ENCODE data around the gene ITGAE. TPM values are rescaled to one million over a fixed set of nuclear protein-coding genes. Genes with fewer than 3 reads are reported as not detected.

The ITGAE gene
- total and polyA plus RNA-seq, 10 of the 15 experiments (the other 5 are each of a cell fraction or from before 2014, with no cell fraction given) = 13.1 to 161 (median 34.8) TPM

GRCh38 chr17:3750926-3751325 lies 50.1 kb downstream of the ITGAE start (continued):
- TF ChIP-seq MLLT1 (IDR thresholded peaks at IDR 0.05) (0 out of 2 replicates have a peak, but pooled peaks have one; percentile 14), CEBPZ (IDR thresholded peaks at IDR 0.05; ENCODE audit: low read depth, low read length) (no peak), JUNB (IDR thresholded peaks at IDR 0.05) (no peak), POU2F2 (IDR thresholded peaks at IDR 0.05; ENCODE audit: borderline replicate concordance, low read depth, low read length) (no peak), HDAC2 (IDR thresholded peaks at IDR 0.05) (no peak), ATF3 (IDR thresholded peaks at IDR 0.05; ENCODE audit: borderline replicate concordance, extremely low read depth, low read depth, low read length) (no peak), ZNF207 (IDR thresholded peaks at IDR 0.05; ENCODE audit: borderline replicate concordance) (no peak), SREBF1 (IDR thresholded peaks at IDR 0.05; ENCODE audit: low read length) (no peak), BMI1 (IDR thresholded peaks at IDR 0.05; ENCODE audit: borderline replicate concordance) (no peak), FOXM1 (IDR thresholded peaks at IDR 0.05; ENCODE audit: low read depth, low read length) (no peak), EGR1 (IDR thresholded peaks at IDR 0.05; ENCODE audit: borderline replicate concordance in 1 of 2, low read depth in 2 of 2, low read length in 2 of 2) (no peak), BCL3 (IDR thresholded peaks at IDR 0.05; ENCODE audit: borderline replicate concordance, insufficient read depth, low read depth, low read length, poor library complexity, severe bottlenecking) (no peak), ATF2 (IDR thresholded peaks at IDR 0.05; ENCODE audit: low read length) (no peak), BHLHE40 (IDR thresholded peaks at IDR 0.05; ENCODE audit: borderline replicate concordance in 1 of 2, low read depth in 2 of 2, low read length in 1 of 2) (peak; percentile 60 to 71; a peak in 3 of 4 replicates), PKNOX1 (IDR thresholded peaks at IDR 0.05) (peak; percentile 41), GATAD2B (conservative IDR thresholded peaks at IDR 0.05; ENCODE audit: low read depth) (no peak), TBL1XR1 (IDR thresholded peaks at IDR 0.05; ENCODE audit: low read depth, low read length) (no peak), STAT1 (conservative IDR thresholded peaks at IDR 0.05) (no peak)
- TF ChIP-seq, protein P1, sequence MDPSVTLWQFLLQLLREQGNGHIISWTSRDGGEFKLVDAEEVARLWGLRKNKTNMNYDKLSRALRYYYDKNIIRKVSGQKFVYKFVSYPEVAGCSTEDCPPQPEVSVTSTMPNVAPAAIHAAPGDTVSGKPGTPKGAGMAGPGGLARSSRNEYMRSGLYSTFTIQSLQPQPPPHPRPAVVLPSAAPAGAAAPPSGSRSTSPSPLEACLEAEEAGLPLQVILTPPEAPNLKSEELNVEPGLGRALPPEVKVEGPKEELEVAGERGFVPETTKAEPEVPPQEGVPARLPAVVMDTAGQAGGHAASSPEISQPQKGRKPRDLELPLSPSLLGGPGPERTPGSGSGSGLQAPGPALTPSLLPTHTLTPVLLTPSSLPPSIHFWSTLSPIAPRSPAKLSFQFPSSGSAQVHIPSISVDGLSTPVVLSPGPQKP (IDR thresholded peaks at IDR 0.05; ENCODE audit: low read depth, low read length) = no peak

All from GM12878 (cell line).